ENCODE measurements around the gene TMEM63C.

DNA sequence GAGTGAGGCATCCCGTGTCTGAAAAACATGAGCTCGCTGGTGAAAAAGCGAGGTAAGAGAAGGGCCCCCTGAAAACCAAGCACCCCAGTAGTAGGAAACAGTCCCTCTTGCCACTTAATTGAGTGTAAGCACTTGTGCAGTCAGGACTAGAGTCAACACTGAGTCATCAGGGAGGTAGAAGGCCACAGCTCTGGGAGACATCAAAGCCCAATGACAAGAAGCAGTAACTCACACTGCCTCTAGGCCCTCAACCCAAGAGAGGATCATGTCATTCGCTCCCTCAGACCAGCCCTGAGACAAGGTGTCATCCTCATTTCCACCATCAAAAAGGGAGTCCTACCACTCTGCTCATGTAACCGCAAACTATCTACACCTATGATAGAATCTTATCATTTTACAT, 121.3 kb downstream of the TMEM63C start:
- TF ChIP-seq CTCF (conservative IDR thresholded peaks at IDR 0.05) (no peak), ZFX (IDR thresholded peaks at IDR 0.05) (no peak)
